Fibroblast of pulmonary artery (primary cell): Measurements from ENCODE around the gene TCF7L2.

ENCODE experiments used
- DNase-seq: peaks from one replicate; pipeline ENCODE4 v3.0.0-alpha.2; 2010; ENCODE audit warnings: low read depth
- H3K4me3 ChIP-seq: replicated peaks from 2 replicates; pipeline ENCODE4 v1.5.1; 2011; ENCODE audit warnings: low read depth, mild to moderate bottlenecking, control low read depth, low read length, moderate library complexity
- TF ChIP-seq, protein P1 (sequence below): IDR thresholded peaks from 2 replicates; pipeline ENCODE4 v1.5.1; 2011; ENCODE audit warnings: mild to moderate bottlenecking, control low read depth, low read length, inconsistent platforms; ENCODE audit errors: missing control alignments

TCF7L2 gene

DNA sequence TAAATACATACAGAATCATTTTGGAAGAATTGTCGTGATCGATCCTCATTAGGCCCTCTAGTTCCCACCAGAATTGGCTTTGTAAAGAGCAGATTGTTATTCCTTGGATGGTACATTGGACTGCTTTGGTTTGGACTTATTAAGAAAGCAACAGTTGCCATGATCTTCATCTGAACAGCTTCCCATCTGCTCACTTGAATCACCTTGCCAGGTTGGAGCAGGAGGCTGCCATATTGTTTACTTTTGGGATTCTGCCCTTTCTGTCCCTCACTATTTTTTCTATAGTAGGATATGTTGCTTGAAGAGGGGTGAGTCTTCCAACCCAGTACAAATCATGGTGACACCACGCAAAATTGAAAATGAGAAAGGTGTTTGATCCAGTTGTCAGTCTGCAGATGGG, 199.6 kb downstream of the TCF7L2 start:
- no peak for DNase-seq
- TF ChIP-seq, protein P1, sequence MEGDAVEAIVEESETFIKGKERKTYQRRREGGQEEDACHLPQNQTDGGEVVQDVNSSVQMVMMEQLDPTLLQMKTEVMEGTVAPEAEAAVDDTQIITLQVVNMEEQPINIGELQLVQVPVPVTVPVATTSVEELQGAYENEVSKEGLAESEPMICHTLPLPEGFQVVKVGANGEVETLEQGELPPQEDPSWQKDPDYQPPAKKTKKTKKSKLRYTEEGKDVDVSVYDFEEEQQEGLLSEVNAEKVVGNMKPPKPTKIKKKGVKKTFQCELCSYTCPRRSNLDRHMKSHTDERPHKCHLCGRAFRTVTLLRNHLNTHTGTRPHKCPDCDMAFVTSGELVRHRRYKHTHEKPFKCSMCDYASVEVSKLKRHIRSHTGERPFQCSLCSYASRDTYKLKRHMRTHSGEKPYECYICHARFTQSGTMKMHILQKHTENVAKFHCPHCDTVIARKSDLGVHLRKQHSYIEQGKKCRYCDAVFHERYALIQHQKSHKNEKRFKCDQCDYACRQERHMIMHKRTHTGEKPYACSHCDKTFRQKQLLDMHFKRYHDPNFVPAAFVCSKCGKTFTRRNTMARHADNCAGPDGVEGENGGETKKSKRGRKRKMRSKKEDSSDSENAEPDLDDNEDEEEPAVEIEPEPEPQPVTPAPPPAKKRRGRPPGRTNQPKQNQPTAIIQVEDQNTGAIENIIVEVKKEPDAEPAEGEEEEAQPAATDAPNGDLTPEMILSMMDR: no peak
- no peak overlapping the region for H3K4me3 ChIP-seq

DNA sequence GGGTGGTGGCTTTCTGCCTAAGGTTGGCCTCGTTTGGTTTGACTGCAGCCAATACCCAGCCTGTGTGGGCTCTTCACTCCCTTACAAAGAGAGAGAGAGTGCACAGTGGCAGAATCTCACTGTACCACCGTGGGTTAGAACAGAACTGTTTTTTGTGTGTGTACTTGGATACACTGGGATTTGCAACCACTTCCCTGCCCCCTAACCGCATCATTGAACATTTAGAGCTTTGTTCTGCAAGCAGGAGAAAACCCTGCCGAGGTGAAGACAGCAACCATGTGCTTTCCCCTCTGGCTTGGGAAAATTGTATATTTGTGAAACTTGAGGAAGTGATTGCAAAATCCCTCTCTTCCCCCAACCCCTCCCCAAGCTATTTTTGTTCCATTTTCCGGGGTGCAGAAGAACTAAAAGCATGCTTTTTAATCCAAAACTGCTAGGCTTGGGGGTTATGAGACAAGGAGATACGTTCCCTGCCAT, 201.2 kb downstream of the TCF7L2 start:
- H3K4me3 ChIP-seq: no peak overlapping the region
- TF ChIP-seq, protein P1: no peak
- DNase-seq: peak; percentile 53

DNA sequence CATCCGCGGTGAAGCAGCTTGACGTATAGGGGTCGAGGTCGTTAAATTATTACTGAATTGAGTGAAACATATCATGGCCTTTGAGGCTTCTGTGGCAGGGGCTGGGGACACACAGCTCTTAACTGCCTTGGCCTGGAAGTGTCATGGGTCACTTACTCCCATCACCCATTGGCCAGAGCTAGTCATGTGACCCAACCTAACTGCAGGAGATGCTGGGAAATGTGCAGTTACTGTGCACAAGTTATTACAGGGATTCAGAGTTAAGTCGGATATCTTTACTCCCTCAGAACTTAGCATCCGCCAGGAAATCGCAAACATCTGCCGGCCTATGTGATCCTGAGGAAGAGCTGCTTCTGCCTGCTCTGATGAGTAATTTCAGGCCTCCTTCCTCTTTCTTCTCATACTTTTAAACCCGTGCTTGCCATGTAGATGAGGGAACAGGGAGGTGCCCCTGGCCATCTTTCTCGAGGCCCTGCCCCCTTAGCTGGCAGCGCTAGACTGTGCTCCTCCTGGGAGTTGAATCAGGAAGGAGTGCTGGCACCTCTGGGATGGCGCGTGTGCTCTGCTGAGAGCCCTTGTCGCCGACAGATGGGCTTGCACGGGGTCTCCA, 203.6 kb downstream of the TCF7L2 start:
- no peak overlapping the region for H3K4me3 ChIP-seq
- TF ChIP-seq, protein P1: no peak

DNA sequence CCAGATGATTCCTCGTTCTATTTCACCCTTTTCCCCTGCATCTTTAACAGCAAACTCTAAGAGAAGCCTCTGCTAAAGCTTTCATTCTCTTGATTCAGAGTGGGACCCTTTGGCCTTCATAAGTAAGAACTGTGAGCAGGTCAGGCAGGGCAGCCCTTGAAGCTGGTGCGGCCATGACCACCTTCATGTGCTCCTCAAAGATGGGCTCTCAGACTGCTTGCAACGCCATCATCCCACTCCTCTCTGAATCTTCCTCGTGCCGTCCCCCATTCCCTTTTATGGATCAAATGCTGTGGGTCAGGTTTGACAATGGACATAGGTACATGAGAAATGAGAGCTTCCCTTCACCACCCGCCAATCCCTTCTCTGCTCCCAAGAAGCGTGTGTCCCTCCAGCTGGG, 207.4 kb downstream of the TCF7L2 start:
- H3K4me3 ChIP-seq: no peak overlapping the region
- TF ChIP-seq, protein P1: no peak
- DNase-seq: no peak

More for the DNA sequence above, 203.6 kb downstream of the TCF7L2 start:
- no peak for DNase-seq

DNA sequence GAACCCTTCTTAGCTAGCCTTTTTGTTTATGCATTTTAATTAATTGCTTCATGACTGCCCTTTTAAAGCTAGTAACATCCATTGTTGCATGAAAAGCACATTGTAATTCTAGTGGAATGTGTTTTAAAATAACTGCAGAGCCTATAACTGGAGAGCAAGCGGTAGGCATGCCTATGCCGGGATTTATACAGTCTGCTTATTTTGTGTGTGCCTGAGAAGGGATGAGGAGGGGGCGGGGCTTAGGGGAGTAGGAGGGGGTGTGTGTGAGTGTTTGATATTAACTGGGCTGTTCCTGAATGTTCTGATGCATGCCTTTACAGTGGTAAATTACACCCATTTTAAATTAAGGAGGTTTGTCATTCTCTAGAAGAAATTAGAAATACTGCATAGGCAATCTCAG, 208.1 kb downstream of the TCF7L2 start:
- no peak overlapping the region for H3K4me3 ChIP-seq
- TF ChIP-seq, protein P1: no peak
- DNase-seq: no peak

DNA sequence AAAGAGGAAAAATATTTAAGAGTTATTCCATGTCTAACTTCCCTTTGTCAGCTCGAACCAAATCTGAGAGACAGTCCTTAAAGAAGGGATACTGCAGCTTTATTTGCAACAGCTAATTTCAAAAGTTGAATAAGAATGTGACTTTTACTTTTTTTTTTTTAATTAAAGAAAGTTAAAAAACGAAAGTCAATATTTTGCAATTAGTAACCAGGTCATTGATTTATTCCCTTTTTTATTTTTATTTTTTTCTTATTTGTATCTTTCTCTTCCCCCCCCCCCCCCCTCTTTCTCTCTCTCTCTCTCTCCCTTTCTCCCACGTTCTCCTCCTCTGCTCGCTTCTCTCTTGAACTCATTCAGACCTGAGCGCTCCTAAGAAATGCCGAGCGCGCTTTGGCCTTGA, 209.5 kb downstream of the TCF7L2 start:
- DNase-seq: no peak
- TF ChIP-seq, protein P1: no peak
- no peak overlapping the region for H3K4me3 ChIP-seq

DNA sequence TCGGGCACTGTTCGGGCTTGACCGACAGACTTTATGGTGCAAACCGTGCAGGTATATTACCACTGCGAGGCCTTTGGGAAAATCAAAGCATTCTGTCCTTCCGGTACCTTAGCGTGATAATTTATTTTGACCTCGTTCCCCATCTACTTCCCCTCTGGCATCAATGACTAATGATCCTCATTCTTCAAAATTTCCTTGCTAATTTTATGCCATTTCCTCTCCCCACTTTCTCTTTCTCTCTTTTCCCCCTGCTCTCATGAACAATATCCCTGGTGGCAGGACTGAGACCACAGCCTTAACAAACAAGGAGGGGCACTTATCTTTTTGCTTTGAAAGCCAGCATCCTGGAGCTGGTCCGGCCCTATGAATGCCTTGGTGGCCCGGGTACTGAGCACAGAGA, 210.6 kb downstream of the TCF7L2 start:
- TF ChIP-seq, protein P1: no peak
- DNase-seq: no peak
- H3K4me3 ChIP-seq: no peak overlapping the region
